ENCODE data around the gene PELI2. TPM values are rescaled to one million over a fixed set of nuclear protein-coding genes. Genes with fewer than 3 reads are reported as not detected.

Gene PELI2
- total RNA-seq, 1 donor, result 3.0 TPM

- no peak for DNase-seq (ENCODE audit: low read depth)
- no peak overlapping the region for H3K4me3 ChIP-seq (ENCODE audit: low read depth, low read length)
- TF ChIP-seq CTCF (IDR thresholded peaks at IDR 0.05; ENCODE audit: insufficient read depth, low read depth, low read length), result no peak
Observed at GRCh38 chr14:56182410-56182809, 64.2 kb downstream of the PELI2 start.

- H3K4me3 ChIP-seq (ENCODE audit: low read depth, low read length), result no peak overlapping the region
- DNase-seq (ENCODE audit: low read depth), result no peak
Observed at GRCh38 chr14:56183631-56184157, 65.5 kb downstream of the PELI2 start.

GRCh38 chr14:56185992-56186391 is 67.8 kb downstream of the PELI2 start:
- TF ChIP-seq CTCF (IDR thresholded peaks at IDR 0.05; ENCODE audit: insufficient read depth, low read depth, low read length), result no peak
- no peak overlapping the region for H3K4me3 ChIP-seq (ENCODE audit: low read depth, low read length)
- DNase-seq (ENCODE audit: low read depth), result no peak

More at GRCh38 chr14:56183631-56184157, 65.5 kb downstream of the PELI2 start:
- no peak for TF ChIP-seq CTCF (IDR thresholded peaks at IDR 0.05; ENCODE audit: insufficient read depth, low read depth, low read length)

GRCh38 chr14:56187736-56188135 is 69.5 kb downstream of the PELI2 start:
- no peak for DNase-seq (ENCODE audit: low read depth)
- H3K4me3 ChIP-seq (ENCODE audit: low read depth, low read length), result no peak overlapping the region
- TF ChIP-seq CTCF (IDR thresholded peaks at IDR 0.05; ENCODE audit: insufficient read depth, low read depth, low read length), result no peak

- TF ChIP-seq CTCF (IDR thresholded peaks at IDR 0.05; ENCODE audit: insufficient read depth, low read depth, low read length), result no peak
- H3K4me3 ChIP-seq (ENCODE audit: low read depth, low read length), result no peak overlapping the region
- DNase-seq (ENCODE audit: low read depth), result peak; percentile 86
Observed at GRCh38 chr14:56189307-56189706, 71.1 kb downstream of the PELI2 start.

- DNase-seq (ENCODE audit: low read depth), result no peak
- no peak overlapping the region for H3K4me3 ChIP-seq (ENCODE audit: low read depth, low read length)
- no peak for TF ChIP-seq CTCF (IDR thresholded peaks at IDR 0.05; ENCODE audit: insufficient read depth, low read depth, low read length)
Observed at GRCh38 chr14:56193347-56193746, 75.1 kb downstream of the PELI2 start.

- no peak for TF ChIP-seq CTCF (IDR thresholded peaks at IDR 0.05; ENCODE audit: insufficient read depth, low read depth, low read length)
- DNase-seq (ENCODE audit: low read depth), result no peak
- no peak overlapping the region for H3K4me3 ChIP-seq (ENCODE audit: low read depth, low read length)
Observed at GRCh38 chr14:56194042-56194441, 75.8 kb downstream of the PELI2 start.

All from fibroblast of villous mesenchyme (primary cell).